HepG2 (cell line): ENCODE data around the gene PIGN. TPM values are rescaled to one million over a fixed set of nuclear protein-coding genes. Genes with fewer than 3 reads are reported as not detected.

Experiments used
- ATAC-seq: fragments of 200-7000 bp; cut with Tn5 transposase; 3 replicates; pipeline ENCODE4 v1.9.1; 2020; ENCODE audit warnings: mild to moderate bottlenecking, moderate library complexity
- BruUV-seq: library from RNA; stranded (reverse); fragments of 400-500 nt; replicated peaks from 2 replicates; lab custom pipeline; 2021; lab: Mats Ljungman, UMichigan
- CTCF ChIA-PET: fragments of 300-600 bp; formaldehyde crosslinking; extraction: SDS; loops from one replicate; lab custom pipeline; 2021; ENCODE audit warnings: low total read pairs, inconsistent platforms, low intra/inter-chr PET ratio; lab: Yijun Ruan, JAX
- POLR2A ChIA-PET: fragments of 350-600 bp; sonication (Branson Sonifier 250); formaldehyde crosslinking; loops from one replicate; lab custom pipeline; 2020; ENCODE audit warnings: antibody characterized with exemption, inconsistent platforms; lab: Yijun Ruan, JAX
- DNase-seq: peaks from one replicate; pipeline ENCODE4 v3.0.0-alpha.2; 2015; ENCODE audit warnings: low spot score
- FAIRE-seq: peaks from 3 replicates; lab custom pipeline; 2011; peaks lifted over from hg19 to GRCh38; lab: Jason Lieb, UNC
- H2AFZ ChIP-seq: one replicate; pipeline ENCODE4 v1.6.1; 2011; ENCODE audit warnings: low read length, inconsistent platforms
- H3K27ac ChIP-seq: fragments of 300-600 bp; 3 replicates; pipeline ENCODE4 v1.8.0; 2011; ENCODE audit warnings: mixed run types, mild to moderate bottlenecking, mixed read lengths, low read length, inconsistent platforms; ENCODE audit not compliant: insufficient read depth; ENCODE audit errors: extremely low read length
- H3K27me3 ChIP-seq, 2 experiments: fragments of 200-600 bp in 1 of 2; 2 replicates in 1 of 2; 3 replicates in 1 of 2; pipeline versions ENCODE4 v1.6.0 to v1.8.0; 2011; ENCODE audit warnings: low read length in 2 of 2, mild to moderate bottlenecking in 2 of 2, moderate library complexity in 2 of 2, inconsistent platforms in 1 of 2; ENCODE audit not compliant: insufficient read depth in 2 of 2, control insufficient read depth in 1 of 2
- H3K36me3 ChIP-seq, 2 experiments: fragments of 200-600 bp in 1 of 2; replicated peaks in 1 of 2; 2 replicates in 1 of 2; 3 replicates in 1 of 2; pipeline versions ENCODE4 v1.5.1 to v1.8.0; 2011; ENCODE audit warnings: low read length in 2 of 2, inconsistent platforms in 1 of 2; ENCODE audit not compliant: insufficient read depth in 2 of 2, control insufficient read depth in 1 of 2
- H3K4me1 ChIP-seq: 2 replicates; pipeline ENCODE4 v1.5.1; 2012; ENCODE audit warnings: low read length, inconsistent platforms; ENCODE audit not compliant: insufficient read depth
- H3K4me2 ChIP-seq: 2 replicates; pipeline ENCODE4 v1.6.0; 2011; ENCODE audit warnings: low read depth, low read length, inconsistent platforms
- H3K4me3 ChIP-seq, 3 experiments: fragments of 200-600 bp in 1 of 3; sonication (generic), shearing (Covaris generic) in 1 of 3; replicated peaks in 1 of 3; 2 replicates each; pipeline ENCODE4 v1.5.1; 2011 to 2016; ENCODE audit warnings: low read length in 3 of 3, inconsistent platforms in 2 of 3, low read depth in 2 of 3, mild to moderate bottlenecking in 2 of 3, control low read depth in 1 of 3, mixed read lengths in 1 of 3; ENCODE audit not compliant: insufficient read depth in 1 of 3
- H3K79me2 ChIP-seq: one replicate; pipeline ENCODE4 v1.6.1; 2011; ENCODE audit warnings: low read length, inconsistent platforms; ENCODE audit not compliant: insufficient read depth
- H3K9ac ChIP-seq: 2 replicates; pipeline ENCODE4 v1.6.0; 2011; ENCODE audit warnings: mild to moderate bottlenecking, low read depth, low read length, inconsistent platforms; ENCODE audit not compliant: insufficient read depth
- H3K9me3 ChIP-seq: 2 replicates; pipeline ENCODE4 v1.5.1; 2012; ENCODE audit warnings: mild to moderate bottlenecking, low read length
- H4K20me1 ChIP-seq: 2 replicates; pipeline ENCODE4 v1.6.0; 2011; ENCODE audit warnings: inconsistent platforms, mild to moderate bottlenecking, low read length, moderate library complexity; ENCODE audit not compliant: insufficient read depth
- POGK ChIP-seq: sonication (generic); formaldehyde crosslinking; conservative IDR thresholded peaks from 2 replicates; pipeline ENCODE4 v1.8.0; 2022; ENCODE audit warnings: mild to moderate bottlenecking, moderate library complexity, missing genetic modification reagents
- ZNF512B ChIP-seq: sonication (generic); formaldehyde crosslinking; IDR thresholded peaks from 2 replicates; pipeline ENCODE4 v1.5.1; 2020; ENCODE audit warnings: missing genetic modification reagents, mild to moderate bottlenecking, borderline replicate concordance
- WGBS: methylation state at CpG from one replicate; pipeline ENCODE4 v1.1.6; 2017; ENCODE audit warnings: low lambda C conversion rate; 5-methylcytosine and 5-hydroxymethylcytosine counted together
- in situ Hi-C: cut with HindIII; loops from 2 replicates; pipeline ENCODE4 v1.10.0; 2017; ENCODE audit warnings: low pct_unique_long_range_greater_than_20kb; ENCODE audit not compliant: extremely low pct_ligation_motif_present
- intact Hi-C: fragments of 100-400 bp; cut with micrococcal nuclease; formaldehyde crosslinking; loops from one replicate; pipeline ENCODE4 v1.10.0; 2022; ENCODE audit not compliant: unreplicated experiment
- polyA plus RNA-seq, 8 experiments: library from polyadenylated mRNA; depleted of rRNA in 3 of 8; stranded (reverse) in 7 of 8; unstranded in 1 of 8; fragments of >200 nt; fragmentation: Illumina TruSeq in 4 of 8; extraction: Trizol in 4 of 8; gene quantifications; 2 replicates each; pipeline versions ENCODE4 v1.2.1 to v1.2.3, GENCODE V29; 2011 to 2016; ENCODE audit warnings: low read depth in 4 of 8, missing spikeins in 1 of 8, mixed read lengths in 1 of 8; ENCODE audit not compliant: insufficient read depth in 1 of 8
- total RNA-seq, 5 experiments: library from RNA; depleted of rRNA; stranded (reverse); fragments of >200 nt; fragmentation: Illumina TruSeq; extraction: Trizol; gene quantifications; 2 replicates each; pipeline ENCODE4 v1.2.3, GENCODE V29; 2016; ENCODE audit warnings: low read depth in 1 of 5

The PIGN gene
- total and polyA plus RNA-seq, 2 of the 13 experiments (the other 11 are each of a cell fraction or from before 2014, with no cell fraction given): 15.5 to 33.6 TPM

GRCh38 chr18:62069556-62069955 is 117.3 kb downstream of the PIGN start:
- Histone ChIP-seq H3K27ac (no peak overlapping the region), H3K4me1 (peaks cover 17% of the 10 kb centered on the region), H3K4me3 (no peak overlapping the region), H2AFZ (no peak overlapping the region), H3K27me3 (no peaks in the 10 kb centered on the region), H3K36me3 (no peaks in the 10 kb centered on the region), H4K20me1 (no peaks in the 10 kb centered on the region), H3K9me3 (no peaks in the 10 kb centered on the region), H3K9ac (no peak overlapping the region), H3K4me2 (no peak overlapping the region), H3K79me2 (no peaks in the 10 kb centered on the region)
- POLR2A ChIA-PET: no interaction called here
- WGBS: 96% methylated on average over 2 of the region's 2 CpGs
- CTCF ChIA-PET: no interaction called here
- intact Hi-C loops: no loop called here
- in situ Hi-C loops: no loop called here
- no TSS peak for BruUV-seq
- no peak for FAIRE-seq
- TF ChIP-seq POGK (CRISPR knock-in tag) (no peak), ZNF512B (CRISPR knock-in tag) (no peak)
- DNase-seq: no peak
- no peak for ATAC-seq
